Epithelial cell of esophagus (primary cell): Measurements from ENCODE around the gene CSF2RB.

Source experiments
- DNase-seq: peaks from one replicate; pipeline ENCODE4 v3.0.0; 2010; ENCODE audit warnings: low read depth
- H3K4me3 ChIP-seq: 2 replicates; pipeline ENCODE4 v1.5.1; 2011; ENCODE audit warnings: mild to moderate bottlenecking, low read length, control low read depth
- CTCF ChIP-seq: IDR thresholded peaks from 2 replicates; pipeline ENCODE4 v1.5.1; 2011; ENCODE audit warnings: low read depth, mild to moderate bottlenecking, low read length, control low read depth, inconsistent platforms; ENCODE audit not compliant: insufficient read depth; ENCODE audit errors: missing control alignments

CSF2RB gene

GRCh38 chr22:36977401-36977861 is 64.0 kb downstream of the CSF2RB start:
- TF ChIP-seq CTCF: peak; percentile 5
- DNase-seq: no peak
- peak overlapping the region; percentile 22 for H3K4me3 ChIP-seq

- peak; percentile 88 for TF ChIP-seq CTCF
- peak; percentile 85 for DNase-seq
- peak overlapping the region; percentile 22 for H3K4me3 ChIP-seq
Observed at GRCh38 chr22:36977947-36978660, 64.7 kb downstream of the CSF2RB start.

GRCh38 chr22:36979016-36979910 is 65.8 kb downstream of the CSF2RB start:
- DNase-seq: no peak
- TF ChIP-seq CTCF: no peak
- no peak overlapping the region for H3K4me3 ChIP-seq

GRCh38 chr22:36981247-36981775 is 67.9 kb downstream of the CSF2RB start:
- TF ChIP-seq CTCF: no peak
- no peak for DNase-seq

GRCh38 chr22:36982136-36982535 is 68.7 kb downstream of the CSF2RB start:
- no peak overlapping the region for H3K4me3 ChIP-seq
- DNase-seq: no peak
- no peak for TF ChIP-seq CTCF

More at GRCh38 chr22:36981247-36981775, 67.9 kb downstream of the CSF2RB start:
- no peak overlapping the region for H3K4me3 ChIP-seq

GRCh38 chr22:36985211-36985889 is 71.9 kb downstream of the CSF2RB start:
- H3K4me3 ChIP-seq: no peak overlapping the region
- DNase-seq: peak; percentile 57
- TF ChIP-seq CTCF: no peak
